A673 (cell line): ENCODE data around the gene MRNIP.

Source experiments
- CTCF ChIP-seq: fragments of 300-800, 200-600 bp; sonication (generic); conservative IDR thresholded peaks from 2 replicates; pipeline ENCODE4 v1.5.1; 2017; ENCODE audit warnings: low read depth, mild to moderate bottlenecking, antibody characterized with exemption, low read length, moderate library complexity, mixed read lengths
- EZH2 ChIP-seq: fragments of 200-600 bp; sonication (generic); IDR thresholded peaks from 2 replicates; pipeline ENCODE4 v1.6.1; 2017; ENCODE audit warnings: borderline replicate concordance, low read depth, mild to moderate bottlenecking, mixed read lengths, antibody characterized with exemption, low read length; ENCODE audit not compliant: poor library complexity, severe bottlenecking

- TF ChIP-seq CTCF (no peak), EZH2 (no peak)
Measured at GRCh38 chr5:179901915-179902762, 43.5 kb upstream of the MRNIP start.
